ENCODE measurements around the gene LEF1.

- no peak for TF ChIP-seq POLR2AphosphoS5 (IDR thresholded peaks at IDR 0.05; ENCODE audit: low read depth, low read length)
- TF ChIP-seq POLR2A (IDR thresholded peaks at IDR 0.05; ENCODE audit: low read depth, low read length): no peak
- TF ChIP-seq TAF1 (IDR thresholded peaks at IDR 0.05; ENCODE audit: low read depth, low read length): no peak
- no peak for TF ChIP-seq SPI1 (IDR thresholded peaks at IDR 0.05; ENCODE audit: low read depth, low read length)
- TF ChIP-seq POU2F2 (IDR thresholded peaks at IDR 0.05; ENCODE audit: low read depth, low read length): no peak
These were observed 3.6 kb upstream of the LEF1 start for GRCh38 chr4:108172231-108172752.
